ENCODE results near the gene MAN1B1. TPM values are rescaled to one million over a fixed set of nuclear protein-coding genes. Genes with fewer than 3 reads are reported as not detected.

The MAN1B1 gene
- total and polyA plus RNA-seq, 2 of the 8 experiments (the other 6 are each of a cell fraction or from before 2014, with no cell fraction given) = 33.7 to 36.3 TPM

- TF ChIP-seq ATF2 (IDR thresholded peaks at IDR 0.05; ENCODE audit: low read length) = no peak
- TF ChIP-seq, protein P1, sequence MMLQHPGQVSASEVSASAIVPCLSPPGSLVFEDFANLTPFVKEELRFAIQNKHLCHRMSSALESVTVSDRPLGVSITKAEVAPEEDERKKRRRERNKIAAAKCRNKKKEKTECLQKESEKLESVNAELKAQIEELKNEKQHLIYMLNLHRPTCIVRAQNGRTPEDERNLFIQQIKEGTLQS (IDR thresholded peaks at IDR 0.05; ENCODE audit: insufficient read depth, low read depth, low read length) = no peak
Observed at GRCh38 chr9:137044502-137045177, 42.1 kb upstream of the MAN1B1 start (continued).
